Keratinocyte (primary cell): Measurements from ENCODE around the gene DCT. TPM values are rescaled to one million over a fixed set of nuclear protein-coding genes. Genes with fewer than 3 reads are reported as not detected.

ENCODE experiments used
- DNase-seq: peaks from one replicate; pipeline ENCODE4 v3.0.0-alpha.2; 2011; ENCODE audit warnings: low read depth, missing footprints, low spot score
- FAIRE-seq: peaks from 2 replicates; lab custom pipeline; 2011; peaks lifted over from hg19 to GRCh38; lab: Jason Lieb, UNC
- H2AFZ ChIP-seq: 2 replicates; pipeline ENCODE4 v1.6.0; 2012; ENCODE audit warnings: low read length, control low read depth, inconsistent platforms; ENCODE audit not compliant: control insufficient read depth
- H3K27ac ChIP-seq: 2 replicates; pipeline ENCODE4 v1.5.1; 2011; ENCODE audit warnings: low read length; ENCODE audit not compliant: control insufficient read depth, insufficient read depth
- H3K27me3 ChIP-seq: 3 replicates; pipeline ENCODE4 v1.6.0; 2011; ENCODE audit warnings: low read length; ENCODE audit not compliant: control insufficient read depth, insufficient read depth; ENCODE audit errors: extremely low read depth
- H3K36me3 ChIP-seq, 2 experiments: 2 replicates in 1 of 2; 3 replicates in 1 of 2; pipeline ENCODE4 v1.5.1; 2011; ENCODE audit warnings: low read length in 2 of 2, mild to moderate bottlenecking in 1 of 2; ENCODE audit not compliant: control insufficient read depth in 2 of 2, insufficient read depth in 2 of 2; ENCODE audit errors: extremely low read depth in 1 of 2
- H3K4me1 ChIP-seq: 3 replicates; pipeline ENCODE4 v1.5.1; 2011; ENCODE audit warnings: low read length; ENCODE audit not compliant: control insufficient read depth, insufficient read depth; ENCODE audit errors: extremely low read depth
- H3K4me2 ChIP-seq: 3 replicates; pipeline ENCODE4 v1.6.0; 2011; ENCODE audit warnings: low read depth, low read length; ENCODE audit not compliant: control insufficient read depth, insufficient read depth; ENCODE audit errors: extremely low read depth
- H3K4me3 ChIP-seq, 3 experiments: fragments of 200-600 bp in 1 of 3; sonication (generic) in 1 of 3; 2 replicates in 2 of 3; 3 replicates in 1 of 3; pipeline ENCODE4 v1.5.1; 2011 to 2016; ENCODE audit warnings: low read length in 3 of 3, mild to moderate bottlenecking in 3 of 3, control low read depth in 2 of 3, inconsistent platforms in 1 of 3, low read depth in 1 of 3, mixed read lengths in 1 of 3, mixed run types in 1 of 3, moderate library complexity in 1 of 3; ENCODE audit not compliant: control insufficient read depth in 2 of 3, insufficient read depth in 2 of 3; ENCODE audit errors: extremely low read depth in 1 of 3
- H3K79me2 ChIP-seq: 2 replicates; pipeline ENCODE4 v1.6.0; 2012; ENCODE audit warnings: low read length; ENCODE audit not compliant: control insufficient read depth, insufficient read depth
- H3K9ac ChIP-seq: 3 replicates; pipeline ENCODE4 v1.6.0; 2011; ENCODE audit warnings: low read length; ENCODE audit not compliant: control insufficient read depth, insufficient read depth; ENCODE audit errors: extremely low read depth
- H3K9me1 ChIP-seq: 3 replicates; pipeline ENCODE4 v1.6.0; 2011; ENCODE audit warnings: low read length; ENCODE audit not compliant: control insufficient read depth, insufficient read depth; ENCODE audit errors: extremely low read depth
- H3K9me3 ChIP-seq: 2 replicates; pipeline ENCODE4 v1.5.1; 2012; ENCODE audit warnings: low read depth, low read length; ENCODE audit not compliant: control insufficient read depth
- H4K20me1 ChIP-seq: 3 replicates; pipeline ENCODE4 v1.6.0; 2011; ENCODE audit warnings: low read length; ENCODE audit not compliant: control insufficient read depth, insufficient read depth; ENCODE audit errors: extremely low read depth
- EZH2 ChIP-seq: IDR thresholded peaks from one replicate; pipeline ENCODE4 v1.6.1; 2012; ENCODE audit warnings: inconsistent platforms, mild to moderate bottlenecking, low read length, moderate library complexity
- dilution Hi-C: fragments of 300-500 bp; cut with MboI; formaldehyde crosslinking; loops from one replicate; pipeline ENCODE4 v1.7.0; 2020; ENCODE audit warnings: low sequenced_read_pairs; ENCODE audit not compliant: extremely low pct_ligation_motif_present
- polyA plus RNA-seq, 5 experiments: library from polyadenylated mRNA; depleted of rRNA in 3 of 5; stranded (reverse) in 3 of 5; stranded (forward) in 1 of 5; unstranded in 1 of 5; fragments of >200 nt; gene quantifications; 1 replicate in 1 of 5; 2 replicates in 3 of 5; 3 replicates in 1 of 5; pipeline versions ENCODE4 v1.2.1 to v1.2.3, GENCODE V29; 2011 to 2012; ENCODE audit warnings: missing spikeins in 2 of 5, low read depth in 1 of 5, low replicate concordance in 1 of 5
- TF ChIP-seq, protein P1 (sequence below), 3 experiments: IDR thresholded peaks in 1 of 3; conservative IDR thresholded peaks in 1 of 3; optimal IDR thresholded peaks in 1 of 3; 2 replicates in 2 of 3; 3 replicates in 1 of 3; pipeline versions ENCODE3 to v1.5.1; 2011; ENCODE audit warnings: low read length in 3 of 3, mild to moderate bottlenecking in 3 of 3, moderate library complexity in 2 of 3, control low read depth in 1 of 3, inconsistent platforms in 1 of 3; ENCODE audit not compliant: insufficient read depth in 2 of 3; ENCODE audit errors: extremely low read depth in 1 of 3

DCT gene
- polyA plus RNA-seq, 1 donor (not counting 4 experiments of a cell fraction or from before 2014, with no cell fraction given), result 0.04 TPM

DNA sequence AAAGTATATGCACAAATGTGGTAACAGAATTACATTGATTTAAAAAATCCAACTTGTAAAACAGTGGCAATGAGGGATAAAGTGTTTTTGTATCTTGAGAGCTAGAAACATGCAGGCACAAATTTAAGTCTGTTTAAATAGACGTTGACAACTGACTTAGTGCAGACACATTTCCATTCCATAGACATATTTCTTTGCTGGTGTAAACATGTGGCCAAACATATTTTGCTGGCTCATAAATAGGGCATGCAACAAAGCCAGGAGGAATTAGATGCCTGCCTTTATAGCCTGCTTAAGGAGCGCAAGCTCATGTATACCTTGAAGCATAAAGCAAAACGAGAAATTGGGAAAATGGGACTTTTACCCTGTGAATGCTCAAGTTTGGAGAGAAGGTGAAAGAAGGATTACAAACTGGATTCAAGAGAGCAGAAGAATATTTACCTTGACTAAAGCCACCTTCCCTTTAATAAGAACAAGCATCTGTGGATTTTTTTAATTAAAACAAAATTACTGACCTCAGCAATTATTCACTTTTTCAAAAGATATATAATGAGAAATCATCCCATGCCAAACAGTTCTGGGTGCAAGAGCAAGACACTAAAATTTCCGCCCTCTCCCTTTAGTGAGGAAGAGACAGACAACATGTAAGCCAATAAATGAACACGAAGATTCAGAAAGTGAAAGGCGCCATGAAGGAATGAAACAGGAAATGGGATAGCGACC is 71.0 kb downstream of the DCT start:
- Histone ChIP-seq H2AFZ (no peak overlapping the region), H3K79me2 (no peaks in the 10 kb centered on the region), H3K9ac (no peak overlapping the region), H3K27ac (no peak overlapping the region), H3K4me3 (no peak overlapping the region), H3K9me3 (no peaks in the 10 kb centered on the region), H3K9me1 (no peaks in the 10 kb centered on the region), H3K27me3 (no peaks in the 10 kb centered on the region), H4K20me1 (no peaks in the 10 kb centered on the region), H3K36me3 (no peaks in the 10 kb centered on the region), H3K4me2 (no peak overlapping the region), H3K4me1 (no peaks in the 10 kb centered on the region)
- dilution Hi-C loops, result no loop called here
- FAIRE-seq (no peak), DNase-seq (no peak)
- TF ChIP-seq, protein P1, sequence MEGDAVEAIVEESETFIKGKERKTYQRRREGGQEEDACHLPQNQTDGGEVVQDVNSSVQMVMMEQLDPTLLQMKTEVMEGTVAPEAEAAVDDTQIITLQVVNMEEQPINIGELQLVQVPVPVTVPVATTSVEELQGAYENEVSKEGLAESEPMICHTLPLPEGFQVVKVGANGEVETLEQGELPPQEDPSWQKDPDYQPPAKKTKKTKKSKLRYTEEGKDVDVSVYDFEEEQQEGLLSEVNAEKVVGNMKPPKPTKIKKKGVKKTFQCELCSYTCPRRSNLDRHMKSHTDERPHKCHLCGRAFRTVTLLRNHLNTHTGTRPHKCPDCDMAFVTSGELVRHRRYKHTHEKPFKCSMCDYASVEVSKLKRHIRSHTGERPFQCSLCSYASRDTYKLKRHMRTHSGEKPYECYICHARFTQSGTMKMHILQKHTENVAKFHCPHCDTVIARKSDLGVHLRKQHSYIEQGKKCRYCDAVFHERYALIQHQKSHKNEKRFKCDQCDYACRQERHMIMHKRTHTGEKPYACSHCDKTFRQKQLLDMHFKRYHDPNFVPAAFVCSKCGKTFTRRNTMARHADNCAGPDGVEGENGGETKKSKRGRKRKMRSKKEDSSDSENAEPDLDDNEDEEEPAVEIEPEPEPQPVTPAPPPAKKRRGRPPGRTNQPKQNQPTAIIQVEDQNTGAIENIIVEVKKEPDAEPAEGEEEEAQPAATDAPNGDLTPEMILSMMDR (optimal IDR thresholded peaks at IDR 0.05 in 1 of 3, IDR thresholded peaks at IDR 0.05 in 1 of 3, conservative IDR thresholded peaks at IDR 0.05 in 1 of 3; ENCODE audit: extremely low read depth in 1 of 3, insufficient read depth in 2 of 3, low read length in 3 of 3), result no peak
- TF ChIP-seq EZH2, result no peak

DNA sequence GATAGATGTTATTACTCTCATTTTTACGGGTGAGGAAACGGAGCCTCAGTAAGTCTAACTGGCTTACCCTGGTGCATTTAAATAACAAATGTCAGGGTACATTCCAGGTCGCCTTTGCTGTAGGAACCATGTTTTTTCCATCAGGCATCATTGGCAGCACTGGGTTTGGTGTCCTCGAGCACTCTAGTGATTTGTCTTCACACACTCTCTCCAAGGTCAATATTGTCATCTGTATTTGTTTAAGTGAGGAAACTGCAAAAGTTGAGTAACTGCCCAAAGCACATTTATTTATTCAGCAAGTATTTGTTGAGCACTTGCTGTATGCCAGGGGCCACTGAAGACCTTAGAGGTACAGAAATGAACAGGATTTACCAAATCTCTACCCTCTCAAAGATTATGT is 78.6 kb downstream of the DCT start:
- DNase-seq, result no peak
- no peak overlapping the region for H3K4me2 ChIP-seq
- FAIRE-seq, result no peak
- H3K27me3 ChIP-seq, result no peaks in the 10 kb centered on the region
- H3K4me1 ChIP-seq, result no peaks in the 10 kb centered on the region
- dilution Hi-C loops, result no loop called here
- H3K9ac ChIP-seq, result no peak overlapping the region
- H3K9me1 ChIP-seq, result no peaks in the 10 kb centered on the region
- no peak overlapping the region for H2AFZ ChIP-seq
- TF ChIP-seq, protein P1 (optimal IDR thresholded peaks at IDR 0.05 in 1 of 3, IDR thresholded peaks at IDR 0.05 in 1 of 3, conservative IDR thresholded peaks at IDR 0.05 in 1 of 3; ENCODE audit: extremely low read depth in 1 of 3, insufficient read depth in 2 of 3, low read length in 3 of 3), result no peak
- no peak for TF ChIP-seq EZH2
- no peak overlapping the region for H3K4me3 ChIP-seq
- H3K79me2 ChIP-seq, result no peaks in the 10 kb centered on the region
- no peaks in the 10 kb centered on the region for H4K20me1 ChIP-seq
- no peaks in the 10 kb centered on the region for H3K36me3 ChIP-seq
- H3K27ac ChIP-seq, result no peak overlapping the region
- no peaks in the 10 kb centered on the region for H3K9me3 ChIP-seq
